Measurements from ENCODE around the gene DCAKD.

The DCAKD gene

GRCh38 chr17:44977065-44977464, 74.4 kb downstream of the DCAKD start:
- in situ Hi-C loops (cut with HindIII; ENCODE audit: low sequenced_read_pairs): no loop called here

GRCh38 chr17:44976206-44976605, 75.2 kb downstream of the DCAKD start:
- in situ Hi-C loops (cut with HindIII; ENCODE audit: low sequenced_read_pairs): no loop called here

Measured in DLD1 (cell line).